GM12878 (cell line): ENCODE results near the gene TRIM50. TPM values are rescaled to one million over a fixed set of nuclear protein-coding genes. Genes with fewer than 3 reads are reported as not detected.

Experiments used
- ATAC-seq: fragments of 200-7000 bp; cut with Tn5 transposase; 3 replicates; pipeline ENCODE4 v1.9.1; 2020; ENCODE audit warnings: mild to moderate bottlenecking, moderate library complexity
- BruUV-seq: library from RNA; stranded (reverse); fragments of 400-500 nt; replicated peaks from 2 replicates; lab custom pipeline; 2021; lab: Mats Ljungman, UMichigan
- CTCF ChIA-PET: fragments of 300-600 bp; sonication (Branson Sonifier 250); formaldehyde crosslinking; extraction: SDS; loops from one replicate; lab custom pipeline; 2021; ENCODE audit warnings: inconsistent platforms; lab: Yijun Ruan, JAX
- POLR2A ChIA-PET: fragments of 350-600 bp; formaldehyde crosslinking; extraction: SDS; loops from one replicate; lab custom pipeline; 2021; ENCODE audit warnings: inconsistent platforms; lab: Charles Lee
- RAD21 ChIA-PET: fragments of 300-600 bp; sonication (Branson Sonifier 250); formaldehyde crosslinking; loops from one replicate; lab custom pipeline; 2023; ENCODE audit warnings: antibody characterized with exemption; ENCODE audit not compliant: unreplicated experiment; lab: Charles Lee
- SMC1A ChIA-PET: fragments of 300-600 bp; sonication (Branson Sonifier 250); formaldehyde crosslinking; loops from one replicate; lab custom pipeline; 2023; ENCODE audit not compliant: unreplicated experiment, uncharacterized antibody; lab: Charles Lee
- DNase-seq: peaks from one replicate; pipeline ENCODE4 v3.0.0-alpha.2; 2011; ENCODE audit warnings: low read depth, low spot score
- FAIRE-seq: peaks from 3 replicates; lab custom pipeline; 2011; peaks lifted over from hg19 to GRCh38; lab: Jason Lieb, UNC
- H2AFZ ChIP-seq: 2 replicates; pipeline ENCODE4 v1.6.0; 2011; ENCODE audit warnings: low read depth, low read length, control low read depth; ENCODE audit not compliant: control insufficient read depth
- H3K27ac ChIP-seq: 2 replicates; pipeline ENCODE4 v1.5.1; 2011; ENCODE audit warnings: control low read depth; ENCODE audit not compliant: control insufficient read depth, insufficient read depth
- H3K27me3 ChIP-seq, 2 experiments: replicated peaks in 1 of 2; 2 replicates each; pipeline versions ENCODE4 v1.6.0 to v1.6.1; 2011; ENCODE audit warnings: low read length in 1 of 2; ENCODE audit not compliant: control insufficient read depth in 2 of 2, insufficient read depth in 2 of 2
- H3K36me3 ChIP-seq, 2 experiments: 2 replicates each; pipeline ENCODE4 v1.5.1; 2011; ENCODE audit warnings: low read length in 1 of 2; ENCODE audit not compliant: control insufficient read depth in 2 of 2, insufficient read depth in 2 of 2
- H3K4me1 ChIP-seq: 2 replicates; pipeline ENCODE4 v1.6.1; 2011; ENCODE audit warnings: mild to moderate bottlenecking, low read length, moderate library complexity, mixed read lengths; ENCODE audit not compliant: control insufficient read depth, insufficient read depth
- H3K4me2 ChIP-seq: 2 replicates; pipeline ENCODE4 v1.6.0; 2011; ENCODE audit warnings: control low read depth; ENCODE audit not compliant: control insufficient read depth, insufficient read depth
- H3K4me3 ChIP-seq: fragments of 200-600 bp; sonication (generic); 2 replicates; pipeline ENCODE4 v1.5.1; 2016
- H3K79me2 ChIP-seq: 2 replicates; pipeline ENCODE4 v1.6.0; 2011; ENCODE audit warnings: low read length; ENCODE audit not compliant: control insufficient read depth, insufficient read depth
- H3K9ac ChIP-seq: 2 replicates; pipeline ENCODE4 v1.8.0; 2011; ENCODE audit warnings: low read length, control low read depth, mixed read lengths; ENCODE audit not compliant: control insufficient read depth, insufficient read depth
- H3K9me3 ChIP-seq: replicated peaks from 3 replicates; pipeline ENCODE4 v1.5.1; 2011; ENCODE audit warnings: mild to moderate bottlenecking, low read length; ENCODE audit not compliant: control insufficient read depth, insufficient read depth
- H4K20me1 ChIP-seq: 2 replicates; pipeline ENCODE4 v1.6.0; 2011; ENCODE audit not compliant: control insufficient read depth, insufficient read depth
- BCL3 ChIP-seq: IDR thresholded peaks from 2 replicates; pipeline ENCODE4 v1.6.1; 2011; ENCODE audit warnings: borderline replicate concordance, low read depth, mild to moderate bottlenecking, moderate library complexity, low read length; ENCODE audit not compliant: insufficient read depth, poor library complexity, severe bottlenecking
- BRCA1 ChIP-seq: IDR thresholded peaks from 2 replicates; pipeline ENCODE4 v1.6.1; 2011; ENCODE audit warnings: low read depth, low read length, improper control_type of control experiment
- CREM ChIP-seq: IDR thresholded peaks from 2 replicates; pipeline ENCODE4 v1.6.1; 2014; ENCODE audit warnings: antibody characterized with exemption, low read depth
- E2F4 ChIP-seq: IDR thresholded peaks from 2 replicates; pipeline ENCODE4 v1.6.1; 2012; ENCODE audit warnings: low read depth, low read length, improper control_type of control experiment
- EED ChIP-seq: sonication (generic); IDR thresholded peaks from 2 replicates; pipeline ENCODE4 v1.6.1; 2016; ENCODE audit warnings: antibody characterized with exemption, low read depth
- ESRRA ChIP-seq: IDR thresholded peaks from 2 replicates; pipeline ENCODE4 v1.6.1; 2012; ENCODE audit warnings: mild to moderate bottlenecking, low read length, improper control_type of control experiment
- PKNOX1 ChIP-seq: fragments of 450-650 bp; IDR thresholded peaks from 2 replicates; pipeline ENCODE4 v1.6.1; 2016; ENCODE audit warnings: mild to moderate bottlenecking
- RB1 ChIP-seq: fragments of 450-650 bp; formaldehyde crosslinking; IDR thresholded peaks from 2 replicates; pipeline ENCODE4 v1.6.1; 2017; ENCODE audit warnings: mild to moderate bottlenecking, borderline replicate concordance
- RELA ChIP-seq: fragments of 450-650 bp; IDR thresholded peaks from 2 replicates; pipeline ENCODE4 v1.8.0; 2014; ENCODE audit warnings: borderline replicate concordance; ENCODE audit not compliant: partially characterized antibody
- SIX5 ChIP-seq: IDR thresholded peaks from 2 replicates; pipeline ENCODE4 v1.6.1; 2011; ENCODE audit warnings: mild to moderate bottlenecking, low read depth, low read length, moderate library complexity; ENCODE audit not compliant: severe bottlenecking
- SMARCA5 ChIP-seq: fragments of 450-650 bp; IDR thresholded peaks from 2 replicates; pipeline ENCODE4 v1.6.1; 2017; ENCODE audit warnings: mild to moderate bottlenecking
- SP1 ChIP-seq: IDR thresholded peaks from one replicate; pipeline ENCODE4 v1.6.1; 2011; ENCODE audit warnings: low read depth, low read length
- SUPT20H ChIP-seq: IDR thresholded peaks from 2 replicates; pipeline ENCODE4 v1.6.1; 2011; ENCODE audit warnings: low read depth, mild to moderate bottlenecking, low read length, moderate library complexity, borderline replicate concordance; ENCODE audit not compliant: control insufficient read depth
- SUZ12 ChIP-seq: fragments of 200-600 bp; sonication (generic); IDR thresholded peaks from one replicate; pipeline ENCODE4 v1.6.1; 2018; ENCODE audit warnings: antibody characterized with exemption, mild to moderate bottlenecking; ENCODE audit not compliant: unreplicated experiment
- TCF12 ChIP-seq: IDR thresholded peaks from 2 replicates; pipeline ENCODE4 v1.6.1; 2011; ENCODE audit warnings: low read depth, mild to moderate bottlenecking, low read length
- ZBTB4 ChIP-seq: fragments of 450-650 bp; formaldehyde crosslinking; IDR thresholded peaks from 2 replicates; pipeline ENCODE4 v1.4.0; 2022; ENCODE audit warnings: mild to moderate bottlenecking, moderate library complexity
- ZSCAN29 ChIP-seq: fragments of 450-650 bp; IDR thresholded peaks from 2 replicates; pipeline ENCODE4 v1.6.1; 2017; ENCODE audit warnings: mild to moderate bottlenecking, moderate library complexity
- WGBS: methylation state at CpG from one replicate; pipeline ENCODE4 v1.1.6; 2016; ENCODE audit warnings: low lambda C conversion rate; ENCODE audit not compliant: insufficient replicate concordance, insufficient coverage; ENCODE audit errors: missing lambda C conversion rate; 5-methylcytosine and 5-hydroxymethylcytosine counted together
- in situ Hi-C: fragments of 300-500 bp; cut with MboI; formaldehyde crosslinking; loops from 9 replicates; pipeline ENCODE4 v1.14.3; 2018; ENCODE audit warnings: mixed read lengths
- intact Hi-C: fragments of 100-400 bp; cut with micrococcal nuclease; formaldehyde crosslinking; loops from one replicate; pipeline ENCODE4 v1.14.2; 2022; ENCODE audit not compliant: unreplicated experiment
- polyA plus RNA-seq, 11 experiments: library from polyadenylated mRNA; depleted of rRNA in 4 of 11; unstranded in 6 of 11; stranded (reverse) in 5 of 11; fragments of >200 nt; fragmentation: Nextera tagmentation in 4 of 11; fragmentation: Illumina TruSeq in 1 of 11; extraction: Ambion mirVana in 4 of 11; extraction: Trizol in 1 of 11; gene quantifications; 1 replicate in 1 of 11; 2 replicates in 10 of 11; pipeline versions ENCODE4 v1.2.1 to v1.2.3, GENCODE V29; 2011 to 2016; ENCODE audit warnings: inconsistent platforms in 2 of 11, missing spikeins in 2 of 11, low read depth in 1 of 11
- total RNA-seq, 4 experiments: library from RNA; depleted of rRNA in 3 of 4; stranded (reverse); fragments of >200 nt in 3 of 4; fragmentation: Illumina TruSeq in 1 of 4; extraction: Trizol in 1 of 4; gene quantifications; 2 replicates each; pipeline versions ENCODE4 v1.2.1 to v1.2.3, GENCODE V29; 2013 to 2021

TRIM50 gene
- total and polyA plus RNA-seq, 10 of the 15 experiments (the other 5 are each of a cell fraction or from before 2014, with no cell fraction given), result not detected

GRCh38 chr7:73369622-73370021, 41.7 kb upstream of the TRIM50 start:
- CTCF ChIA-PET, result no interaction called here
- ATAC-seq, result no peak
- no peaks in the 10 kb centered on the region for H3K36me3 ChIP-seq
- no TSS peak for BruUV-seq
- WGBS, result 59% methylated on average over 7 of the region's 9 CpGs
- SMC1A ChIA-PET, result no interaction called here
- TF ChIP-seq ZBTB4 (no peak), BRCA1 (no peak), SIX5 (no peak), SP1 (no peak), RB1 (no peak), PKNOX1 (no peak), RELA (no peak), ZSCAN29 (no peak), ESRRA (no peak), SUZ12 (no peak), TCF12 (no peak), BCL3 (no peak), CREM (no peak), SMARCA5 (no peak), SUPT20H (no peak), EED (no peak), E2F4 (no peak)
- TF ChIP-seq, all 136 proteins: peak for 0
- no peak overlapping the region for H3K27ac ChIP-seq
- H3K4me2 ChIP-seq, result no peak overlapping the region
- H2AFZ ChIP-seq, result no peak overlapping the region
- in situ Hi-C loops, result no loop called here
- RAD21 ChIA-PET, result no interaction called here
- intact Hi-C loops, result no loop called here
- H4K20me1 ChIP-seq, result no peaks in the 10 kb centered on the region
- no peaks in the 10 kb centered on the region for H3K4me1 ChIP-seq
- H3K9me3 ChIP-seq, result no peaks in the 10 kb centered on the region
- no peak for FAIRE-seq
- H3K27me3 ChIP-seq, result no peaks in the 10 kb centered on the region
- no peak overlapping the region for H3K9ac ChIP-seq
- no peak for DNase-seq
- POLR2A ChIA-PET, result no interaction called here
- H3K79me2 ChIP-seq, result no peaks in the 10 kb centered on the region
- no peak overlapping the region for H3K4me3 ChIP-seq
